MM.1S (cell line): ENCODE measurements around the gene EFNA4.

Experiments used
- EZH2 ChIP-seq: fragments of 300-600 bp; sonication (generic); optimal IDR thresholded peaks from 2 replicates; pipeline ENCODE3; 2017; ENCODE audit warnings: low read depth, mild to moderate bottlenecking, antibody characterized with exemption, low read length, mixed read lengths
- EZH2phosphoT487 ChIP-seq: fragments of 300-600 bp; sonication (generic); IDR thresholded peaks from 2 replicates; pipeline ENCODE4 v1.6.1; 2018; ENCODE audit warnings: antibody characterized with exemption, low read length
- TF ChIP-seq, protein P1 (sequence below): fragments of 300-600 bp; sonication (generic); IDR thresholded peaks from 2 replicates; pipeline ENCODE4 v1.5.1; 2016; ENCODE audit warnings: antibody characterized with exemption, low read length, mixed read lengths

DNA sequence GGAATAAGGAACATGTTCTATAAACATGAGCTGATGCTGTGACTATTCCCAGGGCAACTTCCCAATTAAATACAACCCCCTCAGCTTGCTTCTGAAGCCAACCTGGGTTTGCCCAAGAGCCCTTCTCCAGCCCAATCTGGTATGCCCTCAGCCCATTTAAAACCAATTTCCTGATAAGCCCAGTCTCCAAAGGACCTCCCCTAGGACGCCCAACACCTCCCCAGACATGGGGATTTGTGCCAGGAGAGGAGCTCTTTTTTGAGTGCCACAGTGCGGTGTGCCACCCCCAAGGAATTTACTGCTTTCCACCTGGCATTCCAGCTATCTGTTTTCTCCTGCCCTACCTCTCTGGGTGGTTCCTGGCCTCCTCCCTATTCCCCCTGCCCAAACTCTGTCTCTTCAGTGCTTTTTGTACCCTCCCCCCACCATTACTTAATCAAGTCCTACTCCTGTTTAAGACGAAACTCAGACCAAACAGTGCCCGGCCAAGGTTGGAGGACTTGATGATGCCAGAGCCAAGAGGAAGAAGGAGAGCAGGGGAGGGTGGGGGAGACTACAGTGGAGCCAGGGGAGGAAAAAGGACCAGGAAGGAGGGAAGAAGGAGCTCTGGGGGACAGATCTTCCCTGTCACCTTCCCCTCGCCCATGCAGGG lies 52.7 kb downstream of the EFNA4 start:
- no peak for TF ChIP-seq EZH2
- TF ChIP-seq, protein P1, sequence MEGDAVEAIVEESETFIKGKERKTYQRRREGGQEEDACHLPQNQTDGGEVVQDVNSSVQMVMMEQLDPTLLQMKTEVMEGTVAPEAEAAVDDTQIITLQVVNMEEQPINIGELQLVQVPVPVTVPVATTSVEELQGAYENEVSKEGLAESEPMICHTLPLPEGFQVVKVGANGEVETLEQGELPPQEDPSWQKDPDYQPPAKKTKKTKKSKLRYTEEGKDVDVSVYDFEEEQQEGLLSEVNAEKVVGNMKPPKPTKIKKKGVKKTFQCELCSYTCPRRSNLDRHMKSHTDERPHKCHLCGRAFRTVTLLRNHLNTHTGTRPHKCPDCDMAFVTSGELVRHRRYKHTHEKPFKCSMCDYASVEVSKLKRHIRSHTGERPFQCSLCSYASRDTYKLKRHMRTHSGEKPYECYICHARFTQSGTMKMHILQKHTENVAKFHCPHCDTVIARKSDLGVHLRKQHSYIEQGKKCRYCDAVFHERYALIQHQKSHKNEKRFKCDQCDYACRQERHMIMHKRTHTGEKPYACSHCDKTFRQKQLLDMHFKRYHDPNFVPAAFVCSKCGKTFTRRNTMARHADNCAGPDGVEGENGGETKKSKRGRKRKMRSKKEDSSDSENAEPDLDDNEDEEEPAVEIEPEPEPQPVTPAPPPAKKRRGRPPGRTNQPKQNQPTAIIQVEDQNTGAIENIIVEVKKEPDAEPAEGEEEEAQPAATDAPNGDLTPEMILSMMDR, result no peak
- no peak for TF ChIP-seq EZH2phosphoT487
